Endothelial cell of umbilical vein (primary cell): ENCODE measurements around the gene TTLL7.

Experiments used
- CTCF ChIP-seq, 2 donors: IDR thresholded peaks; 1 replicate in 1 of 2; 2 replicates in 1 of 2; pipeline ENCODE4 v1.5.1; 2011; ENCODE audit warnings: low read length in 2 of 2, mild to moderate bottlenecking in 2 of 2, moderate library complexity in 2 of 2, control low read depth in 1 of 2, inconsistent platforms in 1 of 2, low read depth in 1 of 2; ENCODE audit not compliant: insufficient read depth in 1 of 2; ENCODE audit errors: extremely low read depth in 1 of 2
- EZH2 ChIP-seq: IDR thresholded peaks from 2 replicates; pipeline ENCODE4 v1.6.1; 2012; ENCODE audit warnings: borderline replicate concordance, low read depth, mild to moderate bottlenecking, moderate library complexity, low read length, inconsistent platforms; ENCODE audit not compliant: severe bottlenecking
- FOS ChIP-seq: IDR thresholded peaks from 2 replicates; pipeline ENCODE4 v1.6.1; 2011; ENCODE audit warnings: mild to moderate bottlenecking, low read length, moderate library complexity, borderline replicate concordance; ENCODE audit not compliant: insufficient read depth
- GATA2 ChIP-seq: IDR thresholded peaks from 2 replicates; pipeline ENCODE4 v1.7.0; 2011; ENCODE audit warnings: low read depth, mild to moderate bottlenecking, moderate library complexity, mixed read lengths, low read length; ENCODE audit not compliant: insufficient read length, insufficient read depth
- JUN ChIP-seq: IDR thresholded peaks from 2 replicates; pipeline ENCODE4 v1.6.1; 2011; ENCODE audit warnings: borderline replicate concordance, low read depth; ENCODE audit not compliant: insufficient read length, insufficient read depth
- POLR2A ChIP-seq: IDR thresholded peaks from 2 replicates; pipeline ENCODE4 v1.6.1; 2012; ENCODE audit warnings: low read depth, mild to moderate bottlenecking, control low read depth, low read length
- POLR2AphosphoS5 ChIP-seq: IDR thresholded peaks from 2 replicates; pipeline ENCODE4 v1.6.1; 2012; ENCODE audit warnings: low read depth, mild to moderate bottlenecking, control low read depth, low read length, moderate library complexity; ENCODE audit not compliant: insufficient read depth
- TF ChIP-seq, protein P1 (sequence below): IDR thresholded peaks from 2 replicates; pipeline ENCODE4 v1.6.1; 2011; ENCODE audit not compliant: insufficient read depth, insufficient read length

GRCh38 chr1:83883979-83884378 is 115.0 kb downstream of the TTLL7 start:
- TF ChIP-seq EZH2: no peak
- TF ChIP-seq CTCF (IDR thresholded peaks at IDR 0.05; ENCODE audit: extremely low read depth in 1 of 2, insufficient read depth in 1 of 2, low read depth in 1 of 2, low read length in 2 of 2): no peak
- no peak for TF ChIP-seq POLR2A
- no peak for TF ChIP-seq POLR2AphosphoS5
- TF ChIP-seq, protein P1, sequence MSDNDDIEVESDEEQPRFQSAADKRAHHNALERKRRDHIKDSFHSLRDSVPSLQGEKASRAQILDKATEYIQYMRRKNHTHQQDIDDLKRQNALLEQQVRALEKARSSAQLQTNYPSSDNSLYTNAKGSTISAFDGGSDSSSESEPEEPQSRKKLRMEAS: no peak
- TF ChIP-seq JUN: no peak
- TF ChIP-seq FOS: no peak
- TF ChIP-seq GATA2: no peak
